ENCODE measurements around the gene DNM3.

Gene DNM3

GRCh38 chr1:172339842-172340241 lies 498.5 kb downstream of the DNM3 start:
- TF ChIP-seq CTCF (IDR thresholded peaks at IDR 0.05; ENCODE audit: low read depth, low read length): no peak
- no peak for DNase-seq (ENCODE audit: extremely low read depth, low read depth)

- no peak for TF ChIP-seq CTCF (IDR thresholded peaks at IDR 0.05; ENCODE audit: low read depth, low read length)
- DNase-seq (ENCODE audit: extremely low read depth, low read depth): no peak
These were observed 499.2 kb downstream of the DNM3 start for GRCh38 chr1:172340520-172340919.

- DNase-seq (ENCODE audit: extremely low read depth, low read depth): no peak
- TF ChIP-seq CTCF (IDR thresholded peaks at IDR 0.05; ENCODE audit: low read depth, low read length): no peak
These were observed 500.4 kb downstream of the DNM3 start for GRCh38 chr1:172341697-172342096.

GRCh38 chr1:172342584-172343239 lies 501.4 kb downstream of the DNM3 start:
- no peak for TF ChIP-seq CTCF (IDR thresholded peaks at IDR 0.05; ENCODE audit: low read depth, low read length)
- no peak for DNase-seq (ENCODE audit: extremely low read depth, low read depth)

- peak; percentile 70 for DNase-seq (ENCODE audit: extremely low read depth, low read depth)
- TF ChIP-seq CTCF (IDR thresholded peaks at IDR 0.05; ENCODE audit: low read depth, low read length): no peak
These were observed 502.2 kb downstream of the DNM3 start for GRCh38 chr1:172343240-172344160.

GRCh38 chr1:172344444-172344843 lies 503.1 kb downstream of the DNM3 start:
- TF ChIP-seq CTCF (IDR thresholded peaks at IDR 0.05; ENCODE audit: low read depth, low read length): no peak

GRCh38 chr1:172345077-172345476 lies 503.8 kb downstream of the DNM3 start:
- TF ChIP-seq CTCF (IDR thresholded peaks at IDR 0.05; ENCODE audit: low read depth, low read length): no peak
- DNase-seq (ENCODE audit: extremely low read depth, low read depth): no peak

More at GRCh38 chr1:172344444-172344843, 503.1 kb downstream of the DNM3 start:
- DNase-seq (ENCODE audit: extremely low read depth, low read depth): no peak

All from AG09319 (cell line).